HG02759 (cell line): Measurements from ENCODE around the gene RHOV.

Experiments
- ATAC-seq: cut with Tn5 transposase; IDR thresholded peaks from one replicate; pipeline ENCODE4 v1.9.1; 2021; ENCODE audit warnings: mild to moderate bottlenecking, moderate library complexity; ENCODE audit not compliant: unreplicated experiment

Gene RHOV

GRCh38 chr15:40904552-40905201 is 30.6 kb upstream of the RHOV start:
- ATAC-seq: no peak

- no peak for ATAC-seq
These were observed 28.8 kb upstream of the RHOV start for GRCh38 chr15:40902605-40903561.

GRCh38 chr15:40901053-40901443 is 27.0 kb upstream of the RHOV start:
- no peak for ATAC-seq

GRCh38 chr15:40900256-40901052 is 26.4 kb upstream of the RHOV start:
- no peak for ATAC-seq

GRCh38 chr15:40899536-40900207 is 25.6 kb upstream of the RHOV start:
- ATAC-seq: no peak

- peak; percentile 41 for ATAC-seq
These were observed 20.8 kb upstream of the RHOV start for GRCh38 chr15:40894681-40895448.

- ATAC-seq: peak; percentile 92
These were observed 20.0 kb upstream of the RHOV start, which contains the start of gene VPS18 for GRCh38 chr15:40893733-40894680. TSS of gene VPS18 (plus strand) at chr15:40894450. CDS start at chr15:40894769, 319 bp downstream.

GRCh38 chr15:40893019-40893670 is 19.1 kb upstream of the RHOV start:
- no peak for ATAC-seq

- ATAC-seq: no peak
These were observed 18.5 kb upstream of the RHOV start for GRCh38 chr15:40892447-40893012.

GRCh38 chr15:40891810-40892446 is 17.9 kb upstream of the RHOV start:
- no peak for ATAC-seq

GRCh38 chr15:40891138-40891537 is 17.1 kb upstream of the RHOV start:
- ATAC-seq: no peak

- no peak for ATAC-seq
These were observed 15.1 kb upstream of the RHOV start for GRCh38 chr15:40889112-40889511.

GRCh38 chr15:40886586-40886985 is 12.6 kb upstream of the RHOV start:
- ATAC-seq: no peak

GRCh38 chr15:40881351-40881750 is 7.3 kb upstream of the RHOV start:
- ATAC-seq: no peak

- ATAC-seq: no peak
These were observed 5.6 kb upstream of the RHOV start for GRCh38 chr15:40879609-40880008.

- peak; percentile 64 for ATAC-seq
These were observed 4.8 kb upstream of the RHOV start for GRCh38 chr15:40878785-40879184.

- no peak for ATAC-seq
These were observed 3.7 kb upstream of the RHOV start for GRCh38 chr15:40877694-40878093.
